BLaER1 treated with 17β-estradiol and CSF1 and Interleukin-3, amounts not matched to agents 10 nM and 100 nM (cell line): ENCODE results near the gene WWC1.

Experiments
- H3K27ac ChIP-seq, 11 experiments: shearing (Covaris generic); formaldehyde crosslinking; 2 replicates each; pipeline ENCODE4 v1.8.1; 2022
- H3K27me3 ChIP-seq, 11 experiments: shearing (Covaris generic); formaldehyde crosslinking; 2 replicates each; pipeline ENCODE4 v1.8.1; 2022
- H3K36me3 ChIP-seq, 11 experiments: shearing (Covaris generic); formaldehyde crosslinking; 2 replicates each; pipeline ENCODE4 v1.8.1; 2022
- H3K4me1 ChIP-seq, 10 experiments: shearing (Covaris generic); formaldehyde crosslinking; 2 replicates each; pipeline ENCODE4 v1.8.1; 2022
- H3K4me2 ChIP-seq, 11 experiments: shearing (Covaris generic); formaldehyde crosslinking; 2 replicates each; pipeline ENCODE4 v1.8.1; 2022
- H3K4me3 ChIP-seq, 10 experiments: shearing (Covaris generic); formaldehyde crosslinking; 2 replicates each; pipeline ENCODE4 v1.8.1; 2022
- H3K9ac ChIP-seq, 11 experiments: shearing (Covaris generic); formaldehyde crosslinking; 2 replicates each; pipeline ENCODE4 v1.8.1; 2022
- H3K9me3 ChIP-seq, 11 experiments: shearing (Covaris generic); formaldehyde crosslinking; replicated peaks in 1 of 11; 2 replicates each; pipeline ENCODE4 v1.8.1; 2022
- H4K20me1 ChIP-seq, 11 experiments: shearing (Covaris generic); formaldehyde crosslinking; 2 replicates each; pipeline ENCODE4 v1.8.1; 2022
- Cebpa-rat ChIP-seq, 11 experiments: shearing (Covaris generic); IDR thresholded peaks; 2 replicates each; pipeline ENCODE4 v1.8.1; 2022

Gene WWC1

DNA sequence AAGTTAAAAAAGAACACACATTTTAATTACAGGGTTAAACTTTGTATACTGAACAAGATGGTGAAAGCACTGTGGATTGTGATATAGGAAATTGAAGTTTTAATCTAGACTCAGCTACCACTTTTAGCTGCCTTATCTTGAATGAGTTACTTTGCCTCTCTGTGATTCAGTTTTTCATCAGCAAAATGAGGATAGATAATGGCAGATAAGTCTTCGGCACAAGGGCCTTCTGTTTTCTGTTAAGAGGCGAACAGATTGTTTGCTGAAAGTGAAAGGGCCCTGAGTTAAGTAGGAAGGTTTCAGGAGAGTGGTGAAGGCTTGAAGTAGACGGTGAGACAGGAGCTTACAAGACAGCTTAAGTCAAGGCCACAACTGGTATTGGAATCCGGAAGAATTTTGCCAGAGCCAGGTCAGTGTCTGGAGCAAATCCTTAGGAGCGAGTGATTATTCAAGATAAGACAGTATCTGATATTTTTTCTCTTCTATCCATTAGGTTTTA, 202.7 kb downstream of the WWC1 start:
- Histone ChIP-seq H3K4me3 (no peak overlapping the region), H3K27me3 (no peaks in the 10 kb centered on the region), H3K4me2 (no peak overlapping the region), H3K36me3 (peaks cover 97 to 100% (median 98%) of the 10 kb centered on the region in 11 experiments), H3K9ac (no peak overlapping the region), H3K9me3 (no peaks in the 10 kb centered on the region), H4K20me1 (peaks cover 0 to 45% (median 36%) of the 10 kb centered on the region in 11 experiments; a peak in 16 of 22 replicates), H3K4me1 (peaks cover 0 to under 1% (median 0%) of the 10 kb centered on the region in 10 experiments; a peak in 1 of 20 replicates), H3K27ac (no peak overlapping the region)
- no peak for TF ChIP-seq Cebpa-rat (IDR thresholded peaks at IDR 0.05)

- no peaks in the 10 kb centered on the region for H3K4me1 ChIP-seq
- no peak overlapping the region for H3K4me3 ChIP-seq
- peaks cover 89 to 100% (median 95%) of the 10 kb centered on the region in 11 experiments for H3K36me3 ChIP-seq
- H3K4me2 ChIP-seq = no peak overlapping the region
- no peaks in the 10 kb centered on the region for H3K9me3 ChIP-seq
- TF ChIP-seq Cebpa-rat (IDR thresholded peaks at IDR 0.05) = no peak
- no peaks in the 10 kb centered on the region for H3K27me3 ChIP-seq
- H3K27ac ChIP-seq = no peak overlapping the region
- H4K20me1 ChIP-seq = peaks cover 0 to 11% (median 0%) of the 10 kb centered on the region in 11 experiments; a peak in 9 of 22 replicates
- no peak overlapping the region for H3K9ac ChIP-seq
Observed at GRCh38 chr5:168502563-168503237, 211.3 kb downstream of the WWC1 start.

DNA sequence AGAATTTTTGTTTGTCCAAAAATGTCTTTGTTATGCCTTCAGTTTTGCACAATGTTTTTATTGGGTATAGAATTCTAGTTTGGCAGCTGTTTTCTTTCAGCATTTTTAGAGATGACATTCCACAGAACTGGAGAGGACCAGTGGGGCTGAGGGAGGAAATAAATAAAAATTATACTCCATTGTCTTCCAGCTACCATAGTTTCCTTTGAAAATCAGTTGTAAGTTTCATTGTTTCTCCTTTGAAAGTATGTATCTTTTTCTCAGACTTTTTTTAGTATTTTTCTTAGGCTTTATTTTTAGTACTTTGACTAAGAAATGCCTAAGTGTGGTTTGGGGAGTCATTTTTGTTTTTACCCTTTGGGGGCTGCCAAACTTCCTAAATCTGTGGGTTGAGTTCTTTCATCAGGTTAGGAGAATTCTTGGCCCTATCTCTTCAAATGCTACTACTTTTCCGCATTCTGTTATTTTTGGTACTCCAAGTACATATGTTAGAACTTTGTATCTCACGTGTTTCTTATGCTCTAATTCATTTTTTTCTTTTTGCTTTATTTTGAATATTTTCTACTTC, 222.5 kb downstream of the WWC1 start:
- H3K9ac ChIP-seq = no peak overlapping the region
- H3K4me3 ChIP-seq = no peak overlapping the region
- peaks cover 0 to 17% (median 4%) of the 10 kb centered on the region in 11 experiments; a peak in 5 of 22 replicates for H4K20me1 ChIP-seq
- TF ChIP-seq Cebpa-rat (IDR thresholded peaks at IDR 0.05) = no peak
- peaks cover 97 to 100% (median 99%) of the 10 kb centered on the region in 11 experiments for H3K36me3 ChIP-seq
- no peak overlapping the region for H3K27ac ChIP-seq
- H3K9me3 ChIP-seq = peaks cover 11 to 24% (median 22%) of the 10 kb centered on the region in 11 experiments
- H3K27me3 ChIP-seq = no peaks in the 10 kb centered on the region
- no peak overlapping the region for H3K4me2 ChIP-seq
- H3K4me1 ChIP-seq = no peaks in the 10 kb centered on the region
